Liver (tissue), 9 donors: ENCODE results near the gene DENND2D. TPM values are rescaled to one million over a fixed set of nuclear protein-coding genes. Genes with fewer than 3 reads are reported as not detected.

Experiments
- DNase-seq: peaks from one replicate; pipeline ENCODE4 v3.0.0-alpha.2; 2017; ENCODE audit warnings: low spot score
- H3K27ac ChIP-seq, 2 donors: one replicate each; pipeline ENCODE4 v1.7.0; 2013; ENCODE audit warnings: inconsistent platforms in 2 of 2, low read length in 2 of 2, control low read depth in 1 of 2, low read depth in 1 of 2, mild to moderate bottlenecking in 1 of 2
- H3K27me3 ChIP-seq, 4 donors: one replicate each; pipeline versions ENCODE4 v1.6.1 to v1.7.0; 2013; ENCODE audit warnings: low read length in 3 of 4, inconsistent platforms in 1 of 4, mild to moderate bottlenecking in 1 of 4, moderate library complexity in 1 of 4; ENCODE audit not compliant: control insufficient read depth in 4 of 4, insufficient read depth in 4 of 4
- H3K36me3 ChIP-seq, 4 donors: one replicate each; pipeline versions ENCODE4 v1.6.1 to v1.7.0; 2013; ENCODE audit warnings: low read length in 3 of 4, mild to moderate bottlenecking in 3 of 4, low read depth in 1 of 4, moderate library complexity in 1 of 4; ENCODE audit not compliant: control insufficient read depth in 4 of 4, insufficient read depth in 3 of 4
- H3K4me1 ChIP-seq, 4 donors: one replicate each; pipeline versions ENCODE4 v1.6.1 to v1.7.0; 2013; ENCODE audit warnings: low read length in 3 of 4, mild to moderate bottlenecking in 3 of 4, moderate library complexity in 1 of 4; ENCODE audit not compliant: control insufficient read depth in 4 of 4, insufficient read depth in 4 of 4
- H3K4me3 ChIP-seq, 3 donors: one replicate each; pipeline versions ENCODE4 v1.6.1 to v1.7.0; 2013; ENCODE audit warnings: low read length in 3 of 3, control low read depth in 1 of 3, low read depth in 1 of 3, mild to moderate bottlenecking in 1 of 3
- H3K9ac ChIP-seq, 2 donors: one replicate each; pipeline ENCODE4 v1.7.0; 2013; ENCODE audit warnings: low read length in 2 of 2, mild to moderate bottlenecking in 2 of 2, moderate library complexity in 2 of 2, control low read depth in 1 of 2, low read depth in 1 of 2
- H3K9me3 ChIP-seq, 4 donors: one replicate each; pipeline versions ENCODE4 v1.6.1 to v1.7.0; 2013; ENCODE audit warnings: low read length in 3 of 4; ENCODE audit not compliant: control insufficient read depth in 4 of 4
- EGR1 ChIP-seq, 2 donors: IDR thresholded peaks; 2 replicates each; pipeline ENCODE4 v1.6.1; 2016 to 2018; ENCODE audit warnings: antibody characterized with exemption in 2 of 2, low read depth in 2 of 2
- FOXA1 ChIP-seq: IDR thresholded peaks from 2 replicates; pipeline ENCODE4 v1.6.1; 2016; ENCODE audit warnings: antibody characterized with exemption
- FOXA2 ChIP-seq: IDR thresholded peaks from 2 replicates; pipeline ENCODE4 v1.6.1; 2016; ENCODE audit warnings: antibody characterized with exemption
- GABPA ChIP-seq, 2 donors: IDR thresholded peaks in 1 of 2; conservative IDR thresholded peaks in 1 of 2; 2 replicates each; pipeline ENCODE4 v1.6.1; 2016; ENCODE audit warnings: antibody characterized with exemption in 2 of 2, mild to moderate bottlenecking in 1 of 2, moderate library complexity in 1 of 2
- HNF4A ChIP-seq, 2 donors: conservative IDR thresholded peaks; 2 replicates each; pipeline ENCODE4 v1.6.1; 2016; ENCODE audit warnings: antibody characterized with exemption in 2 of 2, mild to moderate bottlenecking in 2 of 2
- HNF4G ChIP-seq: IDR thresholded peaks from 2 replicates; pipeline ENCODE4 v1.6.1; 2016; ENCODE audit warnings: antibody characterized with exemption
- JUND ChIP-seq, 2 donors: IDR thresholded peaks; 2 replicates each; pipeline ENCODE4 v1.6.1; 2016; ENCODE audit warnings: antibody characterized with exemption in 2 of 2
- MAX ChIP-seq: IDR thresholded peaks from 2 replicates; pipeline ENCODE4 v1.6.1; 2016; ENCODE audit warnings: antibody characterized with exemption
- NR2F2 ChIP-seq: IDR thresholded peaks from 2 replicates; pipeline ENCODE4 v1.6.1; 2016; ENCODE audit warnings: antibody characterized with exemption
- RAD21 ChIP-seq, 2 donors: IDR thresholded peaks; 2 replicates each; pipeline ENCODE4 v1.6.1; 2016; ENCODE audit warnings: antibody characterized with exemption in 2 of 2, mild to moderate bottlenecking in 2 of 2
- RXRA ChIP-seq, 2 donors: IDR thresholded peaks; 2 replicates each; pipeline ENCODE4 v1.6.1; 2017 to 2018; ENCODE audit warnings: antibody characterized with exemption in 2 of 2, mild to moderate bottlenecking in 1 of 2
- SP1 ChIP-seq: IDR thresholded peaks from 2 replicates; pipeline ENCODE4 v1.6.1; 2018; ENCODE audit warnings: antibody characterized with exemption, mild to moderate bottlenecking
- TAF1 ChIP-seq: conservative IDR thresholded peaks from 2 replicates; pipeline ENCODE4 v1.6.1; 2016; ENCODE audit warnings: antibody characterized with exemption, mild to moderate bottlenecking
- YY1 ChIP-seq: IDR thresholded peaks from 2 replicates; pipeline ENCODE4 v1.6.1; 2016; ENCODE audit warnings: antibody characterized with exemption, mild to moderate bottlenecking
- WGBS: extraction: QIAGEN DNeasy Blood & Tissue Kit; methylation state at CpG from one replicate; pipeline ENCODE4 v1.1.7; 2013; 5-methylcytosine and 5-hydroxymethylcytosine counted together
- polyA plus RNA-seq, 2 donors: library from polyadenylated mRNA; stranded (reverse) in 1 of 2; unstranded in 1 of 2; fragments of 200-250 nt in 1 of 2; fragments of >200 nt in 1 of 2; fragmentation: Nextera tagmentation in 1 of 2; extraction: Ambion mirVana in 1 of 2; gene quantifications; one replicate each; pipeline versions ENCODE4 v1.2.1 to v1.2.3, GENCODE V29; 2013 to 2015
- total RNA-seq, 2 donors: library from RNA; depleted of rRNA; stranded (reverse); fragments of >200 nt; gene quantifications; one replicate each; pipeline ENCODE4 v1.2.3, GENCODE V29; 2014
- TF ChIP-seq, protein P1 (sequence below): fragments of 150-350 bp; IDR thresholded peaks from 2 replicates; pipeline ENCODE4 v1.5.1; 2017; ENCODE audit warnings: improper control_type of control experiment, low read depth, low read length; ENCODE audit not compliant: missing input control
- TF ChIP-seq, protein P2 (sequence below): IDR thresholded peaks from 2 replicates; pipeline ENCODE4 v1.6.1; 2016; ENCODE audit warnings: antibody characterized with exemption
- TF ChIP-seq, protein P3 (sequence below): IDR thresholded peaks from 2 replicates; pipeline ENCODE4 v1.6.1; 2016; ENCODE audit warnings: antibody characterized with exemption
- TF ChIP-seq, protein P4 (sequence below): IDR thresholded peaks from 2 replicates; pipeline ENCODE4 v1.6.1; 2016; ENCODE audit warnings: antibody characterized with exemption, mild to moderate bottlenecking
- donor health status: healthy.
- donor health status: healthy.
- donor health status: healthy.
- donor health status: healthy.
- donor health status: healthy.

DENND2D gene
- total RNA-seq (10 to 100 TPM; 14.9 to 20.7 TPM), polyA plus RNA-seq (10 to 100 TPM in 1 of 2 donors, 1 to 10 TPM in 1; 8.8 to 10.7 TPM)

DNA sequence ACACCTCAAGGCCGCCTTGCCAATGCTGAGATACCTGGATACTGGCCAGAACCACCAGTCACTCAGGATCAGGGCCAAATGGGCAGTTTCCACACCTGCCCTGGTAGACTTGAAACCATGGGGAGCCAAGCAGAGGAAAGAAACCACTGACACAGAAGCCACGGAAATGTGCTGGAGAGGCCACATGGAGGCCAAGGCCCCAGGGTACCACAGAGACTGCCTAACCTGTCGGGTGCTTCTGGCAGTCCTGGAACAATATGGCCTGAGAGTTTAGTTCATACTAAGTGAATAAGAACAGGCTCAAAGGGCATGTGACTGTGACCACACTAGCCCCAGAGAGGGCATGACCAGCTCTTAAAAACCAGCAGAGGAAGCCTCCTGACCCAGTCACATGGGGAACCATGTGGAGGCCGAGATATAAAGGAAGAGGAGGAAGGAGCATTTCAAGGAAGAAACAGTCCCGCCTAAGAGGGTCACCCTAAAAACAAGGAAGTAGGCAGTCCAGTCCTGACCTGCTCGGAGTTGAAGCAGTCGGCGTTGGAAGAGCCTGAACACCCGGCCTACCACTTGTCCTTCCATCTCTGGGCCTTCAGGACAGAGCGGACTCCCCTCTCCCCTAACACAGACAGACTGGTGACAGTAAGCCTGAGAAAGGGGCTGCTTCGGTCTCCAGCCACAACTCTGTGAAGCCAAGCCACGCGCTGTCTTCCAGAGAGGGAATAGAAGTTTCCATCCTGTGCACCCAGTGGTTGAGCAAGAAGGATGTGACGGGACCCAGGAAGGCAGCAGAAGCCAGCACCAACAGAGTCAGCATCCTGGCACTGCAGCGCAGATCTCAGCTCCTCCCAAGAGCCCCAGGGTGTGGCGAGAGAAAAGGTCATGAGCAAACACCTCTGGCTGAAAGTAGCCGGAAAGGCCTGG, at the start of gene DENND2D:
TSS of gene DENND2D (minus strand) at position 766 of the 921 bp plus-strand sequence. CDS start at position 579, 187 bp downstream.
- DNase-seq: no peak
- no peaks in the 10 kb centered on the region for H3K27me3 ChIP-seq
- H3K9ac ChIP-seq: peak within 1 kb of the TSS in 1 of 2 donors; percentile 41
- peaks cover 0 to 17% (median 1%) of the 10 kb centered on the region in 4 donors for H3K36me3 ChIP-seq
- TF ChIP-seq JUND (IDR thresholded peaks at IDR 0.05) (no peak), EGR1 (IDR thresholded peaks at IDR 0.05; ENCODE audit: low read depth in 2 of 2) (no peak), RAD21 (IDR thresholded peaks at IDR 0.05) (no peak), HNF4A (conservative IDR thresholded peaks at IDR 0.05) (peak; percentile 38 to 57), TAF1 (no peak), GABPA (IDR thresholded peaks at IDR 0.05 in 1 of 2, conservative IDR thresholded peaks at IDR 0.05 in 1 of 2) (no peak), NR2F2 (no peak), MAX (peak; percentile 45), YY1 (no peak), FOXA2 (no peak), RXRA (IDR thresholded peaks at IDR 0.05) (peak in 1 of 2 donors; percentile 46), FOXA1 (no peak), SP1 (peak; percentile 67), HNF4G (no peak)
- TF ChIP-seq, protein P1, sequence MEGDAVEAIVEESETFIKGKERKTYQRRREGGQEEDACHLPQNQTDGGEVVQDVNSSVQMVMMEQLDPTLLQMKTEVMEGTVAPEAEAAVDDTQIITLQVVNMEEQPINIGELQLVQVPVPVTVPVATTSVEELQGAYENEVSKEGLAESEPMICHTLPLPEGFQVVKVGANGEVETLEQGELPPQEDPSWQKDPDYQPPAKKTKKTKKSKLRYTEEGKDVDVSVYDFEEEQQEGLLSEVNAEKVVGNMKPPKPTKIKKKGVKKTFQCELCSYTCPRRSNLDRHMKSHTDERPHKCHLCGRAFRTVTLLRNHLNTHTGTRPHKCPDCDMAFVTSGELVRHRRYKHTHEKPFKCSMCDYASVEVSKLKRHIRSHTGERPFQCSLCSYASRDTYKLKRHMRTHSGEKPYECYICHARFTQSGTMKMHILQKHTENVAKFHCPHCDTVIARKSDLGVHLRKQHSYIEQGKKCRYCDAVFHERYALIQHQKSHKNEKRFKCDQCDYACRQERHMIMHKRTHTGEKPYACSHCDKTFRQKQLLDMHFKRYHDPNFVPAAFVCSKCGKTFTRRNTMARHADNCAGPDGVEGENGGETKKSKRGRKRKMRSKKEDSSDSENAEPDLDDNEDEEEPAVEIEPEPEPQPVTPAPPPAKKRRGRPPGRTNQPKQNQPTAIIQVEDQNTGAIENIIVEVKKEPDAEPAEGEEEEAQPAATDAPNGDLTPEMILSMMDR: no peak
- TF ChIP-seq, protein P2, sequence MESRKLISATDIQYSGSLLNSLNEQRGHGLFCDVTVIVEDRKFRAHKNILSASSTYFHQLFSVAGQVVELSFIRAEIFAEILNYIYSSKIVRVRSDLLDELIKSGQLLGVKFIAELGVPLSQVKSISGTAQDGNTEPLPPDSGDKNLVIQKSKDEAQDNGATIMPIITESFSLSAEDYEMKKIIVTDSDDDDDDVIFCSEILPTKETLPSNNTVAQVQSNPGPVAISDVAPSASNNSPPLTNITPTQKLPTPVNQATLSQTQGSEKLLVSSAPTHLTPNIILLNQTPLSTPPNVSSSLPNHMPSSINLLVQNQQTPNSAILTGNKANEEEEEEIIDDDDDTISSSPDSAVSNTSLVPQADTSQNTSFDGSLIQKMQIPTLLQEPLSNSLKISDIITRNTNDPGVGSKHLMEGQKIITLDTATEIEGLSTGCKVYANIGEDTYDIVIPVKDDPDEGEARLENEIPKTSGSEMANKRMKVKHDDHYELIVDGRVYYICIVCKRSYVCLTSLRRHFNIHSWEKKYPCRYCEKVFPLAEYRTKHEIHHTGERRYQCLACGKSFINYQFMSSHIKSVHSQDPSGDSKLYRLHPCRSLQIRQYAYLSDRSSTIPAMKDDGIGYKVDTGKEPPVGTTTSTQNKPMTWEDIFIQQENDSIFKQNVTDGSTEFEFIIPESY: no peak
- TF ChIP-seq, protein P3, sequence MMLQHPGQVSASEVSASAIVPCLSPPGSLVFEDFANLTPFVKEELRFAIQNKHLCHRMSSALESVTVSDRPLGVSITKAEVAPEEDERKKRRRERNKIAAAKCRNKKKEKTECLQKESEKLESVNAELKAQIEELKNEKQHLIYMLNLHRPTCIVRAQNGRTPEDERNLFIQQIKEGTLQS: no peak
- TF ChIP-seq, protein P4, sequence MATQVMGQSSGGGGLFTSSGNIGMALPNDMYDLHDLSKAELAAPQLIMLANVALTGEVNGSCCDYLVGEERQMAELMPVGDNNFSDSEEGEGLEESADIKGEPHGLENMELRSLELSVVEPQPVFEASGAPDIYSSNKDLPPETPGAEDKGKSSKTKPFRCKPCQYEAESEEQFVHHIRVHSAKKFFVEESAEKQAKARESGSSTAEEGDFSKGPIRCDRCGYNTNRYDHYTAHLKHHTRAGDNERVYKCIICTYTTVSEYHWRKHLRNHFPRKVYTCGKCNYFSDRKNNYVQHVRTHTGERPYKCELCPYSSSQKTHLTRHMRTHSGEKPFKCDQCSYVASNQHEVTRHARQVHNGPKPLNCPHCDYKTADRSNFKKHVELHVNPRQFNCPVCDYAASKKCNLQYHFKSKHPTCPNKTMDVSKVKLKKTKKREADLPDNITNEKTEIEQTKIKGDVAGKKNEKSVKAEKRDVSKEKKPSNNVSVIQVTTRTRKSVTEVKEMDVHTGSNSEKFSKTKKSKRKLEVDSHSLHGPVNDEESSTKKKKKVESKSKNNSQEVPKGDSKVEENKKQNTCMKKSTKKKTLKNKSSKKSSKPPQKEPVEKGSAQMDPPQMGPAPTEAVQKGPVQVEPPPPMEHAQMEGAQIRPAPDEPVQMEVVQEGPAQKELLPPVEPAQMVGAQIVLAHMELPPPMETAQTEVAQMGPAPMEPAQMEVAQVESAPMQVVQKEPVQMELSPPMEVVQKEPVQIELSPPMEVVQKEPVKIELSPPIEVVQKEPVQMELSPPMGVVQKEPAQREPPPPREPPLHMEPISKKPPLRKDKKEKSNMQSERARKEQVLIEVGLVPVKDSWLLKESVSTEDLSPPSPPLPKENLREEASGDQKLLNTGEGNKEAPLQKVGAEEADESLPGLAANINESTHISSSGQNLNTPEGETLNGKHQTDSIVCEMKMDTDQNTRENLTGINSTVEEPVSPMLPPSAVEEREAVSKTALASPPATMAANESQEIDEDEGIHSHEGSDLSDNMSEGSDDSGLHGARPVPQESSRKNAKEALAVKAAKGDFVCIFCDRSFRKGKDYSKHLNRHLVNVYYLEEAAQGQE: no peak
- peak within 1 kb of the TSS in 2 of 3 donors; percentile 19 to 31 for H3K4me3 ChIP-seq
- H3K9me3 ChIP-seq: no peaks in the 10 kb centered on the region
- WGBS: 66% methylated on average over 17 of the region's 17 CpGs
- peak within 1 kb of the TSS; percentile 55 to 80 for H3K27ac ChIP-seq
- H3K4me1 ChIP-seq: peaks cover 10 to 75% (median 58%) of the 10 kb centered on the region in 4 donors
